Activated CD8-positive, alpha-beta memory T cell treated with anti-CD3 and anti-CD28 coated beads, Interleukin-2, amount 50 U/mL, for 4 hours (primary cell): ENCODE results near the gene TIMM10.
A peak's percentile ranks its signal among the peaks of the same experiment; 100 is the strongest.
"Not testable (repeated sequence)": the region's sequence is repeated elsewhere in the genome, so short reads cannot be mapped to it uniquely, and the experiment has no call there.

ENCODE experiments used
- DNase-seq: peaks from one replicate; pipeline ENCODE4 v3.0.0-alpha.2; 2020

Gene TIMM10

DNA sequence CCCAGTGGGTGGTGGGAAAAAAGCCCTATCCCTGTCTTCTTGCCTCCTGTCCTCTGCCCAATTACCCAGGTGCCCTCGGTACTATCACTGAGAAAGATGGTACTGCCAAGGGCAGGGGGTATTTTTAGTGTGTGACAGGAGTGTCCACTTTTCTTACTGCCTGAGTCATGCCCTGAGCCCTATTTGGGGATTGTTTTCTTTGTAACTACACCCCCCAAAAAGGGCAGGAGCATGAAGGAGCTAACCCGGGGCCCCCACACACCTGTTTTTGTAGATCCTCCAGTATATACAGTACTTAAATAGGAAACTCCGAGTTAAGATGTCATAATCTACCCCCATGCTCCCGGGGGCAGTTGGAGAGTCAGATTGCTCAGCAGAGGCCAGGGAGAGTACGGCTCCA is 10.6 kb upstream of the TIMM10 start:
- no peak for DNase-seq

GRCh38 chr11:57539342-57539741 is 8.8 kb upstream of the TIMM10 start:
- no peak for DNase-seq

GRCh38 chr11:57536947-57537619 is 6.5 kb upstream of the TIMM10 start, which contains the start of gene SMTNL1:
Gene SMTNL1 (plus strand): TSS chr11:57537595. CDS start chr11:57542643, 5,048 bp downstream.
- no peak for DNase-seq

DNA sequence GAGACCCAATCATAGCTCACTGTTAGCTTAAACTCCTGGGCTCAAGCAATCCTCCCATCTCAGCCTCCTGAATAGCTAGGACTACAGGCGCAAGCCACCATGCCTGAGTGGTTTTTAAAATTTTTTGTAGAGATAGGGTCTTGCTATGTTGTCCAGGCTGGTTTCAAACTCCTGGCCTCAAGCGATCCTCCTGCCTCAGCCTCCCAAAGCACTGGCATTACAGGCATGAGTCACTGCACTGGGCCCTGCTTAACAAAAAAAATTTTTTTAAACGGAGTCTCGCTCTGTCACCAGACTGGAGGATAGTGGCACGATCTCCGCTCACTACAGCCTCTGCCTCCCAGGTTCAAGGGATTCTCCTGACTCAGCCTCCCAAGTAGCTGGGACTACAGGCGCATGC is 3.9 kb upstream of the TIMM10 start:
- DNase-seq: not testable (repeated sequence)

DNA sequence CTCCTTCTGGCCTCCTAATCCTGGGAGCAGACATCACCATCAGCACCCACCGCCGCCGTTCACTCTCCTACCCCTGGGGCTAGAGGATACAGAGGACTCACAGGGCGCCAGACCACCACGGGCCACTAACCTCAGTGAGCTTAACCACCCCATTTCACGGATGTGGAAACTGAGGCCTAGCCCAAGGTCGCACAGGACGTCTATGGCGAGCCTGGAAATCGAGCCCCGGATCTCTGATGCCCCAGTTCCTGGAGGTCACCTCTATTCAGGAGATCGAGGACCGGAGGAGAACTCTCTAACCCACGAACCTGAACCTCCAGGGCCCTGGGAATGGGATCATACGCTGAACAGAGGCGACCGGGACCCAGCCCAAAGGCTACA is 349 bp downstream of the TIMM10 start:
- DNase-seq: no peak

GRCh38 chr11:57529012-57529411 is 1.5 kb downstream of the TIMM10 start:
- DNase-seq: no peak

DNA sequence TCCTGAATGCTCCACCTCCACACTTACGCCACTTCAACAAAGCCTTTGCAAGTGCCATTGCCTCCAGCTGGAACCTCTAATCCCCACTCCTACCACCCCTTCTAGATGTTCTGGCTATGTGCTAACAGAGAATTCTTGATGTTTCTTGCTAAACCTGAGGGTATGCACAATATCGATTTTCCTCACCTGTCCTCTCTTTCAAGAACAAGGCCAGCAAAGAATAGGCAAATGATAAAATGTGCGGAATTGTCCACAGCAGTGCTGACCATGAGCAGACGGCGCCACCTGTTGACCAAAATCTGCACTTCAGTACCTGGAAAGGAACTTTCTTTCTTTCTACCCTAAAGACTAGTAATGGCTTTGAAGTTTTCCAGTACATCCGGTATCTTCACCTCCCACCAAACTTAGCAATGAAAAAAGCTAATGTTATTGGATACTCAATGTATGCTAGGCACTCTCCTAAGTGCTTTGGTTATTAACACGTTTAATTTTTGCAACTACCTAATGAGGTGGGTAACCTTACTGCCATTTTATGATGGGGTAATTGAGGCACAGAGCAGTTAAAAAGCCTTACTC is 3.4 kb downstream of the TIMM10 start:
- DNase-seq: peak; percentile 76

DNA sequence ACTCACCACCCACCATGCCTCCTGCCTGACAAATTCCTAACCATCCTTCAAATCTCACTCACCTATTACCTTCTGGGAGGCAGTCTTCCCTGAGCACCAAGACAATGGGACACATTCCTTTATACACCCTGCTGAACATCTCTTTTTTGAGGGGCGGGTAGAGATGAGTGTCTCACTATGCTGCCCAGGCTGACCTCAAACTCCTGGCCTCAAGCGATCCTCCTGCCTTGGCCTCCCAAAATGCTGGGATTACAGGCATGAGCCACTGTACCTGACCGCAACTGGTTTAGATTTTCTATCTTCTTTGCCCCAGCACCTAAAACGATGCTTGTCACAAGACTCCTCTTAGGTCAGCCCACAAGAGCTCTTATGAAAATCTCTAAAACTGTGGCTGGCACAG is 7.1 kb downstream of the TIMM10 start:
- no peak for DNase-seq

- no peak for DNase-seq
Observed at GRCh38 chr11:57521116-57521515, 9.4 kb downstream of the TIMM10 start.

- no peak for DNase-seq
Observed at GRCh38 chr11:57516061-57516443, 14.5 kb downstream of the TIMM10 start.

DNA sequence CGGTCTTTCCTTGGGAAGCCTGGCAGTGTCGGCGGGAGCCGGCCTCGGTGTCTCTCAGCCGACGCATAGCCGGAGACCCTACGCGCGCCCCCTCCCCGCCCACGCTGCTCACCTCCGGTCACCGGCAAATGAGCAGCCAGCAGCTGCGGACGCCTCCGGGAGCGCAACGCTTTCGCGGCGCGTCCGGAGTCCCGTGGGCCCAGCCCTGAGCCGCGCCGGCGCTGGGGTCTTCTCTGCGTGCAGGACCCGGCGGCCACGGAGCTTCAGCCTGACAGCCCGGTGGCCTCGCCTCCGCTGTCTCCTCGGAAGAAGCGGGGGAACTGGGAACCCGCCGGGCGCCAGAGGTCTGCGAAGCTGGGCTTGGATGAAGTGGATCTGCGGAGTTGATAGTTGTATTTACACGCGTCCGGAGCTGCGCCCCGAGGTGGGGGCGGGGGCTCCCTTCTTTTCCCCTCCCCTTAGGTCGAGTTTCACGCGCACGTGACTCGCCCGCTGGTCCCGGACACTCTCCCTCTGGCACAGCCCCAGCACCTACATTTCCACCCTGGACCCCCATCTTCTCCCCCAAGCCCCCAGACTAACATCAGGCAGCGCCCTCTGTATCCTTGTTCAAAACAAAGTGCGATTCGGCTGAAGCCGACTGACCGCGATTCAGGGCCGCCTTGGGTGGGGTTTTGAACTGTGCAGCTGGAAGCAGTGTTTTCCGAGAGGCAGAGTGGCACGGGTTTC is 15.1 kb downstream of the TIMM10 start, which contains the start of gene SLC43A1:
Gene SLC43A1 (minus strand): TSS at position 371 of the 729 bp plus-strand sequence. CDS start 1,591 bp downstream, outside the sequence.
- DNase-seq: peak; percentile 36

GRCh38 chr11:57514538-57515331 is 15.8 kb downstream of the TIMM10 start:
- peak; percentile 54 for DNase-seq

GRCh38 chr11:57513911-57514537 is 16.5 kb downstream of the TIMM10 start:
- peak; percentile 36 for DNase-seq

DNA sequence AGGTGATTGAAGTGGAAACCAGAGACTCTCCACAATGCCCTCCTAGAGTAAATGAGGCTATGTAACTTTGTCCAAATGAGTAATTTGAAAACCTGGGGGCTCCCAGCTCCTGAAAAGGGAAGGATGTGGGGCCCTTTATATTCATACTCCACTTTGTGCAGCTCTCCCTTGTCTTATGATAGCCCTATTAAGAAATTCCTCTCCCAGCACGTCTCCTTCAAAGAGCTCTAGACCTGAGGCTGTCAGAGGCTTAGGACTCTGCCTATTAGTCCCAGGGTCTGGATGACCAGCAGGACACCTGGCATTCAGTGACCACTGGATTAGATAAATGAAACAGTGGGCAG is 17.1 kb downstream of the TIMM10 start:
- no peak for DNase-seq

DNA sequence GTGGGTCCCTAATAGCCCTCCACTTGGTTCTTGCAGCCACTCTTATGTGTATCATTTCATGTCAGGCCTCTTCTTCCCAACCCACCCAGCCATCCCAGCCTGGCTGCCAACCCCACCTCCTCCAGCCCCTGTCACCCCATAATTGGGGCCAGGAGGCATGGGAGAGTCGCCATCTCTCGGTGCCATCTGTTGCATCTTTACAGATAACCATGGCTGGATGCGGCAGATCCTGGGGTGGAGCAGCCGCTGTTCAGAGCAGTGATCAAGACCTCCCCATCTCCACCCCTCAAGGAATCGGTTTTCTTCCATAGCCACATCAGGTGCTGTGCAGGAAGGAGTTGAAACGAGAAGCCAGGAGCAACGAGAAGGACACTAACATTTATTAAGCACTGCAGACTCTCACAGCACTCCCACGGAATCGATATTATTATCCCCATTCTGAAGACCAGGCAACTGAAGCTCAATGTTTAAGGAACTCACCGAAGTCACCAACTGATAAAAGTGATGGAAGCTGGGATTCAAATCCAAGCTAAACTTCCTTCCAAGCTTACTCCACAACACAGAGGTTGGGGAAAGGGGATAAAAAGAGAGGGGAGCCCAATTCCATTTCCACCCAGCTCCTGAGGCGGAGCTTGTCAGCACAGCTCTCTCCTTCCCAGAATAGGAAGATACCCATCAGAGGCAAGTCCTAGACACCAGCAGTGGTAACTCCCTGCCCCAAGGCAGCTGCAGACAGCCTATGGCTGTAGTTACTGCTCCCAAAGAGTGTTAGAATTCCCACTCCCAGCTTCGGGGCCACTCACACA is 17.7 kb downstream of the TIMM10 start:
- DNase-seq: no peak

- DNase-seq: no peak
Observed at GRCh38 chr11:57511741-57512430, 18.7 kb downstream of the TIMM10 start.

DNA sequence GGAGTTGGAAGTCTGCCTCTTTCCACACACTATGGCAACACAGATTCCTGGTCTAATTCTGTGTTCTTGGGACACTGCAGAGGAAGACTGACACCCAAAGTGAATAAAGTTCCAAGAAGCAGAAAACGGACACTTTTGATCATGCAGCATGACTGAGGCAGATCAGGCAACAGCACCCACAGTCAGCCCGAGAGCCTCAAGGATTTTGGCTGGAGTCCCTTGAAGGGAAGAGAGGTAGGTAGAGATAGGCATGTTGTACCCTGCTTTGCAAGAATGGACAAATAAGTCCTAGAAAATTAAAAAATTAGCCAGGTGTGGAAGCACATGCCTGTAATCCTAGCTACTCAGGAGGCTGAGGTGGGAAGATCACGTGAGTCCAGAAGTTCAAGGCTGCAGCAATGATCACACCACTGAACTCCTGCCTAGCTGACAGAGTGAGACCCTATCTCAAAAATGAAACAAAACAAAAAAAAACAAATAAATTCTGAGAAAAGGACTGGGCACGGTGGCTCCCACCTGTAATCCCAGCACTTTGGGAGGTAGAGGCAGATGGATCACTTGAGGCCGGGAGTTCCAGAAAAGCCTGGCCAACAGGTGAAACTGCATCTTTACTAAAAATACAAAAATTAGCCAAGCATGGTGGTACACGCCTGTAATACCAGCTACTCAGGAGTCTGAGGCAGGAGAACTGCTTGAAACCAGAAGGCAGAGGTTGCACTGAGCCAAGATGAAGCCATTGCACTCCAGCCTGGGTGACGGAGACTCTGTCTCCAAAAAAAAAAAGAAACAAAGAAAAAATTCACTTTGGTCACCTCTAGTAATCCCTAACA is 22.0 kb downstream of the TIMM10 start:
- DNase-seq: no peak

GRCh38 chr11:57506522-57506921 is 24.0 kb downstream of the TIMM10 start:
- no peak for DNase-seq

DNA sequence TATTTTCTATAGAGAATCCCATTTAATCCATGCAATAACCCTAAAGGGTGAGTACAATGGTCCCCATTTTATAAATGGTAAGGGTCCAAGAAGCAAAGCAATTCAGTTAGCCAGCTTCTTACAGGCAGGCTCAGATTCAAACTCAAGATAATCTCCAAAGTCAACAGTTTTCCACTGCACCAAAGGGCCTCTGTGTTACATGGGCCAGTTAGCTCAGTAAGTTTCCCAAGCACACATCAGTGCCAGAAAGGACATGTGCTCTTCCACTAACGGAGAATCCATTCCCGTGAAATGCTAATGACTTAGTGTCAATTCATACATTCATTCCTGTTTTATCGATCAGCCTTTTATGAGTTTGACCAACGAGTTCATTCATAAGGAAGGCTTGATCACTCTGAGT is 26.0 kb downstream of the TIMM10 start:
- DNase-seq: no peak

DNA sequence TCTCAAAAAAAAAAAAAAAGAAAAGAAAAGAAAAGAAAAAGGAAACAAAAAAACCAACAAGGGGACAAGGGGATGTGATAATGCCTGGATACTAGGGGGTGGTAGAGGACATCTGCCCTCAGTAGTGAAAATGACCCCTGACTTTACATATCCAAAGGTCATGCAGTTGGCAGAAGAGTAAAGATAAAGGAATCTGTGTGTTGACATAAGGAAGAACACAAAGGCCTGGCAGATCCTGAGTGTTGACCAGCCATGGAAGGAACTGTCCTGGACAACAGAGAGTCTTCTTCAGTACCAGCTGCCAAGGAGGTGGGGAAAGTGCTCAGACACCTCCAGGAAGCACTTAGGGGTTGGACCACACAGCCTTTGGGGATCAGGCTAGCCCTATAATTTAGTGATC is 27.7 kb downstream of the TIMM10 start:
- no peak for DNase-seq
